DND-41 (cell line): ENCODE measurements around the gene CDYL2.

ENCODE experiments used
- ATAC-seq: fragments of 200-7000 bp; cut with Tn5 transposase; 3 replicates; pipeline ENCODE4 v1.9.1; 2021; ENCODE audit warnings: low read depth; ENCODE audit not compliant: insufficient read depth
- DNase-seq: peaks from one replicate; pipeline ENCODE4 v3.0.0-alpha.2; 2020
- H2AFZ ChIP-seq: 2 replicates; pipeline ENCODE4 v1.6.0; 2012; ENCODE audit warnings: low read depth, low read length
- H3K27ac ChIP-seq: 2 replicates; pipeline ENCODE4 v1.5.1; 2012; ENCODE audit warnings: low read length, inconsistent platforms
- H3K27me3 ChIP-seq: fragments of 200-600 bp; sonication (generic); 2 replicates; pipeline ENCODE4 v1.6.0; 2012; ENCODE audit warnings: low read length, mild to moderate bottlenecking, inconsistent platforms; ENCODE audit not compliant: insufficient read depth, poor library complexity
- H3K36me3 ChIP-seq: 2 replicates; pipeline ENCODE4 v1.5.1; 2012; ENCODE audit warnings: low read length, inconsistent platforms; ENCODE audit not compliant: insufficient read depth
- H3K4me1 ChIP-seq: 2 replicates; pipeline ENCODE4 v1.5.1; 2012; ENCODE audit warnings: mild to moderate bottlenecking, low read length; ENCODE audit not compliant: insufficient read depth
- H3K4me2 ChIP-seq: 2 replicates; pipeline ENCODE4 v1.6.0; 2012; ENCODE audit warnings: mild to moderate bottlenecking, moderate library complexity, low read length, inconsistent platforms; ENCODE audit not compliant: insufficient read depth
- H3K4me3 ChIP-seq, 2 experiments: fragments of 200-600 bp in 1 of 2; shearing (Covaris generic) in 1 of 2; 2 replicates each; pipeline ENCODE4 v1.5.1; 2012 to 2016; ENCODE audit warnings: inconsistent platforms in 2 of 2, low read length in 2 of 2, mild to moderate bottlenecking in 2 of 2, low read depth in 1 of 2, moderate library complexity in 1 of 2
- H3K79me2 ChIP-seq: 2 replicates; pipeline ENCODE4 v1.6.0; 2012; ENCODE audit warnings: low read length, inconsistent platforms; ENCODE audit not compliant: insufficient read depth
- H3K9ac ChIP-seq: 2 replicates; pipeline ENCODE4 v1.6.0; 2012; ENCODE audit warnings: low read depth, mild to moderate bottlenecking, inconsistent platforms, low read length, moderate library complexity
- H3K9me3 ChIP-seq: 2 replicates; pipeline ENCODE4 v1.5.1; 2012; ENCODE audit warnings: low read length, moderate library complexity, mild to moderate bottlenecking, inconsistent platforms; ENCODE audit not compliant: insufficient read depth, severe bottlenecking
- H4K20me1 ChIP-seq: 2 replicates; pipeline ENCODE4 v1.6.0; 2012; ENCODE audit warnings: low read length; ENCODE audit not compliant: insufficient read depth
- CTCF ChIP-seq: IDR thresholded peaks from 2 replicates; pipeline ENCODE4 v1.5.1; 2012; ENCODE audit warnings: borderline replicate concordance, low read length, moderate library complexity, mild to moderate bottlenecking; ENCODE audit not compliant: poor library complexity, severe bottlenecking; ENCODE audit errors: extremely low read depth
- EZH2 ChIP-seq: IDR thresholded peaks from 3 replicates; pipeline ENCODE4 v1.6.1; 2012; ENCODE audit warnings: borderline replicate concordance, low read depth, mild to moderate bottlenecking, moderate library complexity, low read length, inconsistent platforms; ENCODE audit not compliant: severe bottlenecking

The CDYL2 gene

GRCh38 chr16:80616362-80616761 is 188.0 kb downstream of the CDYL2 start:
- no peak overlapping the region for H3K27ac ChIP-seq
- no peaks in the 10 kb centered on the region for H3K36me3 ChIP-seq
- H3K79me2 ChIP-seq, result no peaks in the 10 kb centered on the region
- no peak overlapping the region for H3K9ac ChIP-seq
- no peaks in the 10 kb centered on the region for H3K9me3 ChIP-seq
- no peaks in the 10 kb centered on the region for H4K20me1 ChIP-seq
- H3K27me3 ChIP-seq, result no peaks in the 10 kb centered on the region
- no peak for DNase-seq
- no peak overlapping the region for H2AFZ ChIP-seq
- H3K4me3 ChIP-seq, result no peak overlapping the region
- no peak overlapping the region for H3K4me2 ChIP-seq
- TF ChIP-seq EZH2, result no peak
- TF ChIP-seq CTCF, result no peak
- H3K4me1 ChIP-seq, result no peaks in the 10 kb centered on the region
- no peak for ATAC-seq

GRCh38 chr16:80615735-80616134 is 188.7 kb downstream of the CDYL2 start:
- DNase-seq (no peak), ATAC-seq (no peak)
- no peaks in the 10 kb centered on the region for H3K36me3 ChIP-seq
- H3K4me3 ChIP-seq, result no peak overlapping the region
- H3K4me2 ChIP-seq, result no peak overlapping the region
- no peaks in the 10 kb centered on the region for H4K20me1 ChIP-seq
- H3K9me3 ChIP-seq, result no peaks in the 10 kb centered on the region
- TF ChIP-seq CTCF (no peak), EZH2 (no peak)
- H3K4me1 ChIP-seq, result no peaks in the 10 kb centered on the region
- H3K27me3 ChIP-seq, result no peaks in the 10 kb centered on the region
- H3K27ac ChIP-seq, result no peak overlapping the region
- no peak overlapping the region for H2AFZ ChIP-seq
- no peak overlapping the region for H3K9ac ChIP-seq
- H3K79me2 ChIP-seq, result no peaks in the 10 kb centered on the region

GRCh38 chr16:80614908-80615671 is 189.3 kb downstream of the CDYL2 start:
- Histone ChIP-seq H3K4me3 (no peak overlapping the region), H4K20me1 (no peaks in the 10 kb centered on the region), H3K36me3 (no peaks in the 10 kb centered on the region), H3K9ac (no peak overlapping the region), H3K79me2 (no peaks in the 10 kb centered on the region), H3K27me3 (no peaks in the 10 kb centered on the region), H3K4me1 (no peaks in the 10 kb centered on the region), H3K4me2 (no peak overlapping the region), H3K27ac (no peak overlapping the region), H2AFZ (no peak overlapping the region), H3K9me3 (no peaks in the 10 kb centered on the region)
- no peak for ATAC-seq
- TF ChIP-seq EZH2 (no peak), CTCF (no peak)
- DNase-seq, result no peak
